Measurements from ENCODE around the gene ZNF608.

DNA sequence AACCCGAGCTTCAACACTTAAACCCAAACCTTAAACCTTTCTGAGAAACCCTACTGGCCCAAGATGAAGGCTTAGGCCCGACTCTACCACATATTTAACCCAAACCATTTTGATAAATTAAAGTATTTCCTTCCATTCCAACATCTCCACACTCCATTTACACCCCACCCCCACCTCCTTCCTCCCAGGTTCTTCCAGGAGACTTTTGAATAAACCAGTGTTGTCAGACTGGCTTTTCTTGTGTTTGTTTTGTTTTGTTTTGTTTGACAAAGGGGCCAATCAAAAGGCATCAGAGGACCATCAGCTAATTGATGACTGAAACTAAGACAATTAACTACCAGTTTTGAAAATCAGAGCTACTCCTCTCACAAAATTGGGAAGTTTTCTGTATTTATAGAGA, 4.6 kb upstream of the ZNF608 start:
- no peak for TF ChIP-seq TAF1 (IDR thresholded peaks at IDR 0.05; ENCODE audit: borderline replicate concordance, low read depth, low read length)
- TF ChIP-seq POLR2AphosphoS5 (IDR thresholded peaks at IDR 0.05; ENCODE audit: low read depth, low read length), result no peak
